AG08396 (cell line): ENCODE data around the gene FCGR3A.
"Not testable (repeated sequence)": the region's sequence is repeated elsewhere in the genome, so short reads cannot be mapped to it uniquely, and the experiment has no call there.

Experiments
- DNase-seq: peaks from one replicate; pipeline ENCODE4 v3.0.0; 2012; ENCODE audit warnings: low spot score, mixed read lengths

The FCGR3A gene

DNA sequence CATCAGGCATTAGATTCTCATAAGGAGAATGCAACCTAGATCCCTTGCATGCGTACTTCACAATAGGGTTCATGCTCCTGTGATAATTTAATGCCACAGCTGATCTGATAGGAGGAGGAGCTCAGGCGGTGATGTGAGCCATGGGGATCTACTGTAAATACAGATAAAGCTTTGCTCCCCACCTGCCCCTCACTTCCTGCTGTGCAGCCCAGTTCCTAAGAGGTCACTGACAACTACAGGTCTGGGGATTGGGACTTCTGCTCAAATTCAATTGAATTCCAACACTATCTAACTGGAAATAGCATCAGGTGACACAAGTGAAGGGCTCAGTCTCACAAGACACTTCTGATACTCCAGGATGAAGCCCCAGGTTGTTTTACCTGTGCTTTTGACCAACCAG lies 7.4 kb upstream of the FCGR3A start:
- DNase-seq: not testable (repeated sequence)

GRCh38 chr1:161556143-161556542 lies 6.5 kb upstream of the FCGR3A start:
- DNase-seq: not testable (repeated sequence)

- DNase-seq: not testable (repeated sequence)
These were observed 5.3 kb upstream of the FCGR3A start for GRCh38 chr1:161554815-161555417.

- DNase-seq: not testable (repeated sequence)
These were observed 4.7 kb upstream of the FCGR3A start for GRCh38 chr1:161554340-161554739.

DNA sequence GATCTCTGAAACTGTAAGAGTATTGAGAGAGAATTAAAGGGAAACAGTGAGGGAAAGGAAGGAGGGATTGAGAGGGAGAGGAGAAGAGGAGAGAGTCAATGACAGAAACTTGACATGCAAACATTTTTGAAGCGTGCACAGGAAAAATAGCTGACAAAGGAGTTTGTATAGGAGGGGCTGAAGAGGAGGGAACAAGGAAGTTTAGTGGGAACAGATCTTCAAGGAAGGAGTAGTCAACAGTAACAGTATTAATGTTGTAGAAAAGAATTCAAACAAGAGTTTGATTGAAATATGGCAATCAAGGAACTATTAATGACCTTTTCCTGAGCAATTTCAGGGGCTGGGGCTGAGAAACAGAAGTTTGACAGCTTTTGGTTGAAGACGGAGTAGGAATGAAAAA lies 4.0 kb upstream of the FCGR3A start:
- DNase-seq: not testable (repeated sequence)

DNA sequence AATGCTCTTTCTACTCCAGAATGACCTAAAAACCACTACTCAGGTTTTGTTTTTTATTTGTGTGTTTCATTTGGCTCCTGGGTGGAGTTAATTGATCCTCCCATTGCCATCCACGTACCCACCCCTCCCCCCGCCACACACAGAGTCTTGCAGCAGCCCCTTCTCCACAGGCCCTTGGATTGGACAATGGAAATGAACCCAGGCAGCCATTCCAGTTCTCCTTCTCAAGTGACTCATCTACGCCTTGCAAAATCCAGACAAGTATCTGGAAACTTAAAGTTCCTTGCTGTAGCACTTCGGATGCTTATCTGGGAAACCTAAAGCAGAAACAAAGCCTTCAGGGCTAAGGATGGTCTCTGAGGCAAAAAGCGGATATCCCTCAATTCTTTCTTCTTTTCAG lies 1.3 kb upstream of the FCGR3A start:
- DNase-seq: not testable (repeated sequence)

- DNase-seq: not testable (repeated sequence)
These were observed 740 bp downstream of the FCGR3A start for GRCh38 chr1:161548749-161549406.

- DNase-seq: not testable (repeated sequence)
These were observed 1.4 kb downstream of the FCGR3A start for GRCh38 chr1:161547995-161548741.

GRCh38 chr1:161545005-161545731 lies 4.5 kb downstream of the FCGR3A start:
- not testable (repeated sequence) for DNase-seq

DNA sequence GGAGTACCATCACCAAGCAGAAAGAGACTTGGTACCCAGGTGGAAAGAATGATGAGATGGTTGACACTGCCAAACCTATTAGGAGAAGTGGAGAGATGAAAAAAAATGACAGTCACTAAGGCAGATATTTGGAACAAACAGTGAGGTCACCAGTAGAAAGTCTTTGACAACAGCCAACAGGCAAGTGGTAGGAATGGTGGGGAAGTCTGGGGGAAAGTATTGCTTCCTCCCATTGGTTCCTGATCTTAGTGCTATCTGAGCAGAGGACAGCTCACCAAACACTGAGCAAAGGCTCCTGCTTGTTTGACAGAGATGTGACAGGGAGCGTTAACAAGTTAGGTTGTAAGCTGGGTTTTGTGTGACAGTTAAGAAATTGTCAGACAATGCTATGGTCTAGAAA lies 6.5 kb downstream of the FCGR3A start:
- DNase-seq: not testable (repeated sequence)

- not testable (repeated sequence) for DNase-seq
These were observed 7.5 kb downstream of the FCGR3A start for GRCh38 chr1:161542091-161542559.

DNA sequence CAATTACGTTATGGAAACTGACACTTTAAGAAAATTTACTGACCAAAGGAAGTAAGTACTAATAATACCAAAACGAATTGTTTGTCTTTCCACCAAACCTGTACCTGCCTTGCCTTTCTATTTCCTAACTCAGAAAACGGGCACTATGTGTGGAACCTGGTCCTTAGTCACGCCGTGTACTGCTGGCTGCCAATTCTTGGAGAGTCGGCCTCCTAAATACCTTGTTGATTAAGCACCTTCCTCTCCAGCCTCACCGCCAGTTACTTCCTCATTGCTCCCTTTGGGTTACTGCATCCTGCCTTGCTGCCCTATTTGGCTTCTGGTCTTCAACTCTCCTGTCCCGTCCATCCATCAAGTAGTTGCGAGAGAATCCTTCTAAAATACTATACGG lies 9.1 kb downstream of the FCGR3A start:
- not testable (repeated sequence) for DNase-seq

DNA sequence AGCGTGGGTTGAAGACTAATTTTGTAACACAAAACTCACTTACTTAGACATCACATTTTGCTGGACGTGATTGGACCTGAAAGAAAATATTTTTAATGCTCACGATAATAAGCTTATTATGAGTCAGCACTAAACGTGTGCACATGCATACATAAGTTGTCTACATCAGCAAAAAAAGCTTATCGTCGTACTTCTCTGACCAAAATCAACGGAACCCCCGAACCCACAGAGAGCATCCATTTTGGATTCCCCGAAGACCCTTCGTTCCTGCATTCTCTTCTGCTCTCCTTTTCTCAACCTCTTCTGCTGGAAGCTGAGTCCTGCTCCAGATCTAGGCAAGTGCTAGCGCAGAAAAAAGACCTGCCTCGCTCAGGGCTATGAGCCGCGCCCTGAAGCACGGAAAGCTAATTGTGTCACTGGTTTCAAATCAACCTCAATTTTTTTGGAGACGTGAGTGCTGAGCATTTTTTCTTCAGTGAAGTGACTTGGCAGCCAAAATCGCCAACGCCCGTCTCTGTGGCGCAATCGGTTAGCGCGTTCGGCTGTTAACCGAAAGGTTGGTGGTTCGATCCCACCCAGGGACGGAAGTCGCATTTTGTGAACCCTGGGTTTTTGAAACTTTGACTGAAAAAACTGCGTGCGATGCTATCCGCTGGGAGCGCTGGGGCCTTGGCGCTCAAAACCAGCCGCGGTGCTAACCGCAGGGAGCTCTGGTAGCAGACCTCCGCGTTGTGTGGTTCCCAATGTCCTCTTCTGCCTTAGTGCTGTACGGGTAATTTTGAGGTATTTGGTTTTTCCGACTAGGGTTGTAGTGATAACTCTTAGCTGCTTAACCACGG lies 9.7 kb downstream of the FCGR3A start:
- DNase-seq: peak; percentile 70

GRCh38 chr1:161538925-161539479 lies 10.6 kb downstream of the FCGR3A start:
- not testable (repeated sequence) for DNase-seq

DNA sequence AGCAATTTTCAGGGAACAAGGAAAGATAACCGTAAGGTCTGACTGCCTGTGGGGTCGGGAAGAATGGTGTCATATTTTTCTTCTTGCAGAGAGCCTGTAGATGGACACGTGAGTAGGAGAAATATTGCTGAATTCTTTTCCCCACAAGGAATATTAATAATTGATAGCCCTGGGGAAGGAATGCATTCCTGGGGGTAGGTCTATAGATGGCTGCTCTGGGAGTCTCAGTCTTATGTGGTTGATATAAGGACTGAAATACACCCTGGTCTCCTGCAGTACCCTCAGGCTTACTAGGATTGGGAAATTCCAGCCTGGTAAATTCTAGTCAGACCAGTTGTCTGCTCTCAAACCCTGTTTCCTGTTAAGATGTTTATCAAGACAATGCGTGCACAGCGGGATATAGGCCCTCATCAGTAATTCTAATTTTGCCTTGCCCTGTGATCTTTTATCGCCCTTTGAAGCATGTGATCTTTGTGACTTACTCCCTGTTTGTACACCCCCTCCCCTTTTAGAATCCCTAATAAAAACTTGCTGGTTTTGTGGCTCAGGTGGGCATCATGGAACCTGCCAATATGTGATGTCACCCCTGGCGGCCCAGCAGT lies 12.4 kb downstream of the FCGR3A start:
- not testable (repeated sequence) for DNase-seq

GRCh38 chr1:161532644-161533567 lies 16.7 kb downstream of the FCGR3A start:
- not testable (repeated sequence) for DNase-seq

DNA sequence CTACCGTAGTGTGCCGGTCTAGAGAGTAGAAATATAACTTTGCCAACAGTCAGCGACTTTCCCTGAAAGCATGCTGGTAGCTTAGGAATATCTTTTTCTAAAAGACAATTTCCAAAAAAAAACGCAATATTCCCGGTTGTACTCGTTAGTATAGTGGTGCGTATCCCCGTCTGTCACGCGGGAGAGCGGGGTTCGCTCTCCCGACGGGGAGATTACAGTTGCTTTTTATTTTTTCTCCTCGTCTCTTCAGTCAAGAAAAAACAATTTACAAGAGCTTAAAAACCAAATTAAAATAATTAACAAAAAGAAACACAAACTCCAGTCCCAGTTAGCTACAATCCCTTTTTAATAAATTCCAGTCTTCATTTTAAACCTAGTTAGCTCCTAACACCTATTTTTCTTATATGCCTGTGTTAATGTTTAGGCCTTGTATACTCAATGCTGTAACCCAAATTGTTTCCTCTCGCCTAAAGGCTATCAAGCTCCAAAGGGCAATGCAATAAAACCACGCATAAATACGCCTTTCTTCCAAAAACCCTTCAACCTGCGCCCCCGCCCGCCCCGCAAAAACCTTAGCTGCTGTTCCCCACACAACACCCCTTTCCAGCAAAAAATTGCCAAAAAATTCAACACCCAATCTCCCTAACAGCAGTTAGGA lies 17.5 kb downstream of the FCGR3A start:
- DNase-seq: peak; percentile 13

DNA sequence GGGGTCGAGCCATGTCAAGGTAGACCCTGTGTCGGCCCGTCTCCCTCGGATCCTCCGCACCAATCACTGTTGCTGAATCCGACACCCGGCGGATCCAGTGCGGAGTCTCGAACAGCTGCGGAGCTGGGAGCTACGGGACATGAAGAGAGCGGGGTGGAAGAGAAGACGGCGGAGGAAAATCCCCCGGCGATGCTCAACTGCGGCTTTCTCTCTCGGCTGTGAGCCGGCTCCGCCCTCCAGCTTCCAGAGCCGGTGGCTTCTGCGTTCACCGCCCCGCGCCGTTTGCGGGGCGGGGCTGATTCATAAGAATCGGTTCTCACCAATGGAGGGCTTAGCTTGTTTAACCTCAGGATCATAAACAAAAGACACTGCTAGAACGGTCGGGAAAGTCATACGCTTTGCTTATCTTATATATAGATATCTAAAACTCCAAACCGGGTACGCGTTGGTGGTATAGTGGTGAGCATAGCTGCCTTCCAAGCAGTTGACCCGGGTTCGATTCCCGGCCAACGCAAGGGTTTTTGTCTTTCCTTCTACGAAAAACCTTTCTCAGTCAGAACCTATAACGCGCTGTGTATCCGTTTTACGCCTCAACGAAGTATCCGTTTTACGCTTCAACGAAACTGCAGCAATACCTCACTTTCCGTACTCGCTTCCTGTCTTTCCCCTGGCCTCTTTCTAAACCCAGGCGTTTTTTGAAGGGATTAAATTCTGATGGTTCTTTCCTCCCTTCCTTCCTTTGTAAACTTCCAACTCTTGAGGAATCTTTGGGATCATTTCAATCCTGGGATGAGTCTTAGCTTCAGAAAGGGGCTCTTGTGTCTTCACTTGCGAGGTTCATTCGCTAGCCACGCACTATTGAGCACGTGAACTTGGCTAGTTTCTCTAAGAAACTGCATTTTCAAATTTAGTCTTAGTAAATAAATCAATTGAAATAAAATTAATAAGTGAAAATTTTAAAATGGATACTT lies 18.7 kb downstream of the FCGR3A start:
- peak; percentile 74 for DNase-seq
